HG03108 (cell line): ENCODE measurements around the gene EPN2.

Source experiments
- ATAC-seq: cut with Tn5 transposase; IDR thresholded peaks from one replicate; pipeline ENCODE4 v1.9.1; 2021; ENCODE audit warnings: moderate library complexity; ENCODE audit not compliant: unreplicated experiment

EPN2 gene

DNA sequence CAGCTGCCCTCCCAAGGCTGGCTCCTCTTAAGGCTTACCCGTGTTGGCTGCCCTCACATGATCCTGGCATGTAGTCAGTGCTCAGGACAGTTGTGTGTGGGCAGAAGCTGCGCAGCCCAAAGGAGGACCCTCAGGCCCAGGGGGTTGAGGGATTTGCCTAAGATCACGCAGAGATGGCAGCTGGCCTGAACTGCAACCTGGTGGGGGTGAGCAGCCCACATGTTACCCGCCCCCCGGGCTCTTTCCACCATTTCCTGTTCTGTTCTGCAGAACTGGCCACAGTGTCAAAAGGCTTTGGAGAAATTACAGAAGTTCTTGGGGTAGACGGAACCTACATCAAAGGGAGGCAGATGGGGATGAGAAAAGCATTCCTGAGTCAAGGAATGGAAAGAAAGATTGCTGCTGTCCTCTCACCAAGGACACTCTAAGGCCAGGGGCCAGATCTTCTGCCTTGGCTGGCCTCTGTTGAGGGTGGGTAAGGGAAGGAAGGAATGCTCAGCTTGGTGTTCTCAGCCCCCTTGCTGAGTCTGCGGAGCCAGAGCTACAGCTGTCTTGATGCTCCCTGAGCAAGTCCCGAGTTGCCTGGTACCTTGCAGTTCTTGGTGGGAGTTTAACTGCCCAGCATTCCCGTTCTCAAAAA, 53.0 kb downstream of the EPN2 start:
- no peak for ATAC-seq

DNA sequence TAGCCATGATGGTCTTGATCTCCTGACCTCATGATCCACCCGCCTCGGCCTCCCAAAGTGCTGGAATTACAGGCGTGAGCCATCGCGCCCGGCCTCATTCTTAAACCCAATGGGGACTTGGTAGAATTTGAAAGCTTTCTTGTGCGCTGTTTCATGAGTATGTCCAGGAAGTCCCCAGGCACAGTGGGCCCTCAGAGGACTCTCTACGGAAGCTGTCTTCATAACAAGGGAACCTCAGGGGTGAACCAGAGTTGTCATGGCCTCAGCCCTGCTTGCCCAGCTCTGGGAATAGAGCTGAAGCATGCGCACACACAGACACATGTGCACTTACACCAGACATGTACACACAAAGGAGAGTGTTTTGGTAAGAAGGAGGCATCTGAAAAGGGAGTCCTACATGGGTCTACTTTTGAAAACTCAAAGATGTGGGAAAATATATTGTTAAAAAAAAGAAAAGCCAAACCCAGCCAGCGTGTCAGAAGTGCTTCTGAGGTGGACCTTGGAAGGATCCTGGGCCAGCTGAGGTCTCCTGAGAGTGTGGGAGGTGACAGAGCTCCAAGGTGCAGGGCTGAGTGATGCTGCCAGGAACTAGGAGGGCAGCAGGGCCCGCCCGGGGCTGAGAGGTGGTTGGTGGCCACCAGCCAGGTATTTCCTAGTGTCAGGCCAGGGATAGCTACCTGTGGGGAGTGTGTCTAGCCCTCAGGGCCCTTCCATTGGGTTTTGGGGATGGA, 54.6 kb downstream of the EPN2 start:
- no peak for ATAC-seq

DNA sequence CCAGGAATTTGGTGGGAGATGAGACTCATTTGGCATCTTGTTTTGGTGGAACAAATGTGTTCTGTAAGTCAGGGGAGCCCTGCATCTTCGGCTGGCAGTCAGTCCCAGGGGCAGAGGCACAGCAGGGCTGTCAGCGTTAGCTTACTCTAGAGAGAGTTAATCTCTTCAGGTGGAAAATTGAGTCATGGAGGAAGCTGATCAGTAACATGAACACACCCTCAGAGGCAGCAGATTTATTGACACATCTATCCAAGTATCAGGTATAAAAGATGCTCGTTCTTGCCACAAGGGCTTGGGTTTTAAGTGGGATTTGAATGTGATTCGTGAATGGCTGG, 55.2 kb downstream of the EPN2 start:
- no peak for ATAC-seq

DNA sequence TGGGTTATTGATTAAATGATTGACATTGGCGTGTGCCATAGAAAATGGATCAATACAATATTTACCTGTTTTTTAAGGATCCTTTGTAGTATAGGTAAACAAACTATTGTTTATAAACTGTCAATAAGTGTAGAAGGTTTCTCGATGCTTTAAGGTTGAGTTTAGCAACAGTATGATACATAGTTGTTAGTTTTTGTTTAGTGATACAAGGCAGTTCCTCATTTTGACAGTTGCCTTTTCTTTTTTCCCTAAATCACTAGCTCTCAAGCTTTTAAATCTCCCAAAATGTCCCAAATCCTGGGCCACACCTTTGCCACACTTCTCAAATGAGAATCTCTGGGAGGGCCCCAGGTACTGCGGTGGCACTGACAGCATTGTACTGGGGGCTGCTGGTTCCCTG, 57.3 kb downstream of the EPN2 start:
- no peak for ATAC-seq

DNA sequence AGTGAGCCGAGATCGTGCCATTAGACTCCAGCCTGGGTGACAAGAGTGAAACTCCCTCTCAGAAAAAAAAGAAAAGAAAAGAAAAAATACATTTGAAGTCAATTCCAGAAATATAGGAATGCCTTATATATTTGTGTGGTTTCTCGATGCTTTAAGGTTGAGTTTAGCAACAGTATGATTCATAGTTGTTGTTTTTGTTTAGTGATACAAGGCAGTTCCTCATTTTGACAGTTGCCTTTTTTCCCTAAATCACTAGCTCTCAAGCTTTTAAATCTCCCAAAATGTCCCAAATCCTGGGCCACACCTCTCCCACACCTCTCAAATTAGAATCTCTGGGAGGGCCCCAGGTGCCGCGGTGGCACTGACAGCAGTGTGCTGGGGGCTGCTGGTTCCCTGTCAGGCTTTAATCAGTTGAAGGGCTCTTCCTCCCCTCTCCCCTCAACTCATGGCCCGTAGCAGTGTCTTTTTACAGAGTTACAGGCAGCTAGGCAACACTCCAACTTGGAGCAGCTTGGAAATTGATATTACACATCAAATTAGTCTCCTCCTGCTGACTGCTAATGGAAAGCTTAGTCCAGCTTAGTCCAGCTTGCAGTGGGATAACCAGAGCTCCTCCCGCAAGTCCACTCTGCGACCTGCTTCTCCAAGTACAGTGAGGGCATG, 58.4 kb downstream of the EPN2 start:
- ATAC-seq: no peak

DNA sequence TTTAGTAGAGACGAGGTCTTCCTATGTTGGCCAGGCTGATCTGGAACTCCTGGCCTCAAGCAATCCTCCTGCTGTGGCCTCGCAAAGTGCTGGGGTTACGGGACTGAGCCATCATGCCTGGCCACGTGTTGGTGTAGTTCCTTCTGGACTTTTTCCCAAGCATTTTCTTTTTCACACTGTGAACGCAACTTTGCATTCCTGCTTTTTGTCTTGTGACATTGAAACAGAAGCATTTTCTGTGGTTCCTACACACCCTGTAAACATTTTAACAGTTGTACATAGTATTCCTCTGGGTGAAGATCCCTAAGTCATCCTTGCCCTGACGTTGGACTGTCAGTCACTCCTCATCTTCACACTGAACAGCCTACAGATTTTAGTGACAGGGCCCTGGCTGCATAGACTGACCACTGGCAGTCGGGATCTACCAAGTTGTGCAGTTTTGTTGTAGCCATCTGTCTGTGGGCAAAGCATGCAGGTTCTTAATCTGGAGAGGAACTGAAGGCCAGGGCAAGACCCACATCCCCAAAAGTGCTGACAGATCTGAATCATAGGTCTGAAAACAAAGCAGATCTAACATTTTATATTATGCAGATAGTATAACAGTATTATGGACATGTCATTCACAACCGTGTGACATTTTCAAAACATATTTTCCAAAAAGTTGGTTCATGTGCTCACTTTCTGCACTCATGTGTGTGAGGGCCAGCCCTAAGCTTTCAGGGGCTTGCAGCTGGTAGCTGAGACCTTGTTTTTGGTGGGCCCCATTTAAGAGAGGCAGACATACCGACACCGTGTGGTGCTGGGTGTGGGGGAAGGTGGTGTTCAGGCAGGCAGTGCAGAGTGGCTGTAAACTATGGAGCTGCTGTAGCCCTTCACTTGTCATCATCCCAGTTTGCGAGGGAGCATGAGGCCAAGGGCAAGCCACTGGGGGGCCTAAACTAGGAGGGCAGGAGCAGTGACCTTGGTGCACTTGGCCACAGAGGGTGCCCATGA, 59.9 kb downstream of the EPN2 start:
- ATAC-seq: no peak

DNA sequence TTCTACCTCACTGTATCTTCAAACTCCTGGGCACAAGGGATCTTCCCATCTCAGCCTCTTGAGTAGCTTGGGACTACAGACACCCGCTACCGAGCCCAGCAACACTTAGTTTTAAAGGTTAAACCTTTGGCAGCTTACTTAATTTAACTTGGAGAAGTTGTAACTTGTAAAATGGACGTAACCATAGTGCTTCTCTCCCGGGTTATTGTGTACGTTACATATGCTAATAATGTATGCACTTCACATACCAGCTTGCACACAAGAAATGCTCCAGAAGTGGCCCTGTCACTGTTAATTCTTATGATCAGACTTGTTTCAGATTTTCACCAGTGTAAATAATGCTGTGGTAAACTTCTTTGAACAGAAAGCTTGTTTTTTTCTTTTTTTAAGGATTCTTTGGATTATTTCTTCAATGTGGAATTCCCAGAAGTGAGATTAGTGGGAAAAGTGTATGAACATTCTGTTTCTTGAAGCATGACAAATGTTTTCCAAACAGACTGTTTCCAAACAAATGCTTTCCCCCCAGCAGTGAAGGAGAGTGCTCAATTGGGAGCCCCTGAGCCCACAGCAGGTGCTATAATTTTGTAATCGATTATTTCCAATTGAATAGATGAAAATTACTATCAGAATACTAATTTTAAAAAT, 61.5 kb downstream of the EPN2 start:
- no peak for ATAC-seq

DNA sequence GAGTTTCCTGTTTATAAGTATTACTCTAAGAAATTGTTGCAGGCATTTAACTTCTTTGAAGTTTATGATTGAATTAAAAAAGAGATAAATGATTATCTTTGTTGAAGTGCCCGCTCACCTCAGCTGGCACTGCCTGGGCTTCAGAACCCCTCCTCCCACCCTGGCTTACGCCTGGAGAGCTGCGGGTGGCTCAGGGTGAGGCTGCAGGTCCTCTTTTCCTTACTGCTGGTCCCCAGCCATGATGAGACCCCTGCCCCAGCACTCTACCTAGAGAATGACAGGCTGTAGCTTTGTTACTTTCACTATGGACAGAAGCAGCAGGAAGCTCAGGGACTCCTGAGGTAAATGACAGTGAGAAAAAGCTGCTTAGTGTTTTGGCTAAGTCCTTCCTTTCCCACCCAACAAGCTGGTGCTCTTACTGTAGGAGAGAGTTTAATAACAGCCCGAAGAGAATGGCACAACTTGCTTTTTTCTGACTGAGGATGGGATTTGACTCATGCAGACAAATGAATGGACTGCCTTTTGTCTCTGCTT, 62.1 kb downstream of the EPN2 start:
- ATAC-seq: no peak

DNA sequence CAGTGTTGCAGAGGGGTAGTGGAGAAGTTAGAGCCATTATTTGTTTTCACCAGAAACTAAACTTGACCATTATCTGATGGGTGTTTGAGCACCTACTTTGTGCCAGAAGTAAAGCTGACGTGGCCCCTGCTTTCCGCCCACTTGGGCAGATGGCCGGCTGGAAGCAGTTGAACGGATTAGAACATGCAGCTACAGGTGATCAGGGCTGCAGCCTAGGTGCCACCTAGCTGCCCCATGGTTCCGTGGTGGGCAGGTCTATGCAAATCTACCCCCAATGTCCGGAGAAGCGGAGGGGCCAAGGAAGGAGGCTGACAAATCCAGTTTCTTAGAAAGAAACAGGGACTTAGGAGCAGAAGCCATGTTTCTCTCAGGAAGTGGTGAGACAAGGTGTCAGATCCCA, 62.7 kb downstream of the EPN2 start:
- ATAC-seq: no peak

DNA sequence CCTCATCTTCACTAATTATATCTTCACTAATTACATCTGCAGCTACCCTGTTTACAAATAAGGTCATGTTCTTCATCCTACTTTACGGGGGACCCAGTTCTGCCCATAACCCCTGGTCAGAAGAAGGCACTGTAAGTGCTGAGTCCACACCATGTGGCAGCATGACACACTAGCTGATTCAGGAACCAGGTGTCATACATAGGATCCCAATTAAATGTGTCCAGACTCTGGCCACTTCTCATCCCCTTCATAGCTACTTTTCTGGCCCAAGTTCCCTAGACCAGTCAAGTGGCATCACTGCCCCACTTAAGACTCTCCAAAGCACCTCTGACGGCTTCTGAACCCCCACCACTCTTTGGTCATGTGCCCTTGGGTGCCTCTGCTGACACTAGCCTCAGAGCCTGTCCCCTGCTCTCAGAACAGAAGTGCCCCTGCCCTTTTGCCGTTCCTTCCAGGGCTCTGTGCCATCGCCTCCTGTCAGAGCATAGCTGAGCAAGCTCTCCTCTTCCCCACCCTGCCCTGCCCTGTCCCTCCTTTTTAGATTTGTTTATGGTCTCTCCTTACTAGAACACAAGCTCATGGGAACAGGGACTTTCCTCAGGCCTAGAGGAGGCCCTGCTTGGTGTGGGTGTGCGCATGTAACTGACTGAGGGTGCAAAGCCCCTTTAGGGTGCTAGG, 64.2 kb downstream of the EPN2 start:
- no peak for ATAC-seq

DNA sequence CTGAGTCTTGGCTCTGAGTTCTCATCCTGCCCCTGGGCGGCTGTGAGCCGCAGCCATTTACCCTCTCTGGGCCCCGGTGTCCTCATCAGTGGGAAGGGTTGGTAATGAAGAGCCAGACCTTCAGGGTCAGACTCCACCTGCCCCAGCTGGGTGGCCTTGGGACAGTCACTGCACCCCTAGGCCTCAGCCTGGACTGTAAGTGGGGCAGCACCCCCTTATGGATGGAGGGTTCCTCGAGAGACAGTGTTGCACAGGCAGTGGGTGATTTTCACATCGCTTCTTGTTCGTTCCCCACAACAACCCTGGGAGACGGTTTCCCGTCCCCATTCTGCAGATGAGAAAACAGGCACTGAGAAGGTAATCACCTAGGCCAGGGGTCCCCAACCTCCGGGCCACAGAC, 64.8 kb downstream of the EPN2 start:
- ATAC-seq: no peak

DNA sequence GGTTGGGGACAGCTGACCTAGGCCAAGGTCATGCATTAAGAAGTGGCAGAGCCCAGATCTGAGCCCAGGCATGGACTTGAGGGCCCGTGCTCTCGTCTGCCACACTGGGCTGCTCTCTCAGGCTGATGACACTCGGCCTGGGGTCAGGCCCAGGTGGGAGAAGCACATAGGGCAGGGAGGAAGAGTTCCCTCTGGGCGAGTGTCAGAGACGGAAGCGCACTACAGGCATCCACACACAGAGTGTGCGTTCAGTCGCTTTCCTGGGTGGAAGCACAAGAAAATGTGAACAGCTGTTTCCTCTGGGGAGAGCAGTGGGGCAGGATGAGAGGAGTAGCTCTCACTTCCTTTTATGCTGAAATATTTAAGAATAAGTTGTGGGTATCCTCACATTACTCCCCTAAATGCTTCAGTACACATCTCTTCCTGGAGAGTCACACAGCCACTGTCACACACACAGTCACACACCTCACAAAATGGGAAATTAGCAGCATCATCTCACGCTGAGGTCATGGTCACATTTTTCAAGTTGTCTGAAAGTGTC, 65.7 kb downstream of the EPN2 start:
- no peak for ATAC-seq

DNA sequence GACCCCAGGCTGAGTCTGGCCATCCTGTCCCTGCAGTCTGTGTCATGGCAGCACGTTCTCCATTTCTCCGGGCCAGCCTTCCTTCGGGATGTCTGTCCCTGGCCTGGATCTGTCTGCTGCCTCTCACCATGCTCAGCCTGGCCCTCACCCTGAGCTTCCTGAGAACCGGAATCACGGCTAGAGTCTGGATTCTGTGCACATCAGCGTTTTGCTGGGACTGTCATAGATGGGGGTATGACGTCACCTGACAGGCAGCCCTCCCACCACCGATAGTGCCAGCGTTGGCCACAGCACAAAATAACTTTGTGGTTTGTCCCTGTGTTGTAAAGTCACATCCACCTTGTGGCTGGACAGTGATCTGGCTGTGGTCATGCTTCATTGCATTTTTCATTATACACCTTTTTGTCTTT, 66.2 kb downstream of the EPN2 start:
- no peak for ATAC-seq

DNA sequence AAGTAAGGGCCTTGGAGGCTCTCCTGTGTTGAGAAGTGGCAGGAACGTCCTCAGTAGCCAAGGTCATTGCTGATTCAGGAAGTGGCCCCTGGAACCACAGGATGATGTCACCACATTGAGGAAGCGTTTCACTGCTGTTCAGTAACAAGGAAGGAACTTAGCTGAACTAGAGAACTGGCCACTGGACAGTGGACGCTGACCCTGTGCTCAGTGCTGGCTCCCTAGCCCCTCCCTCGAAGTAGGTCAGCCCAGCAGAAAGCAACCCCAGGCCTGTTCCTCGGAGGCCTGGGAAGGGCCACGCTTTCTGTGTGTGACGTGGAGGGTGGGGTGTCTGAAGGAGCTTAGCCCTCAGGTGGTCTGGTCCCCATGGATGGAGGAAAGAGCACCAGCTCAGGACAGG, 67.0 kb downstream of the EPN2 start:
- ATAC-seq: no peak

DNA sequence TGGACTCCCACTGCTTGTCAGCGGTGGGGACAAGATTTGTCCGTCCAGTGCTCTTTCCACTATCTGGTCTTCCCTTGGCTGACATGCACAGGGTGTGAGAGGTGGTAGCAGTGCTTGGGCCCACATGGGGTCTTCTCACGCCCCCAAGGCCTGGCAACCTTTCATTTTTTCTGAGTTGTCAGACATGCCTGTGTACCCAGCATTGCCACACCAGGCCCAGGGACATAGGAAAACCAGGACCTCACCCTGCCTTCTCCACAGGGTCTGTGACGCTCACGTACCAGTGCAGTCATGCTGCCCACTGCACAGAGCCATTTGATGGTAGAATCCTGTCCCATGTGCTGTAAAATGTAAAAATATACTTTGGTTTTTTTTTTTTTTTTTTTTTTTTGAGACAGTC, 67.6 kb downstream of the EPN2 start:
- ATAC-seq: no peak

DNA sequence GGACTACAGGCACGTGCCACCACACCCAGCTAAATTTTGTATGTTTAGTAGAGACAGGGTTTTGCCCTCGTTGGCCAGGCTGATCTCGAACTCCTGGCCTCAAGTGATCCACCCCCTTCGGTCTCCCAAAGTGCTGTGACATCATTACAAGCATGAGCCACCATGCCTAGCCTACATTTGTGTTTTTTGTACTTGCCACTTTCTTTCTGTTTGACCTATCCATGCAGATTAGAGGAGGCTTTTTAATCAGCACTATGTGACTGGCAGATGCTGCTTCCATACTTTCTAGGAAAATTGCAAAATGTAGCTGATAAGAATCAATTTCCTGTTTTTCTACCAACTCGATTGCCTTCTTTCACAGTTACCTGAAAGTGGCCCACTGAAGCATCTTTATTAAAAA, 68.1 kb downstream of the EPN2 start:
- ATAC-seq: no peak

DNA sequence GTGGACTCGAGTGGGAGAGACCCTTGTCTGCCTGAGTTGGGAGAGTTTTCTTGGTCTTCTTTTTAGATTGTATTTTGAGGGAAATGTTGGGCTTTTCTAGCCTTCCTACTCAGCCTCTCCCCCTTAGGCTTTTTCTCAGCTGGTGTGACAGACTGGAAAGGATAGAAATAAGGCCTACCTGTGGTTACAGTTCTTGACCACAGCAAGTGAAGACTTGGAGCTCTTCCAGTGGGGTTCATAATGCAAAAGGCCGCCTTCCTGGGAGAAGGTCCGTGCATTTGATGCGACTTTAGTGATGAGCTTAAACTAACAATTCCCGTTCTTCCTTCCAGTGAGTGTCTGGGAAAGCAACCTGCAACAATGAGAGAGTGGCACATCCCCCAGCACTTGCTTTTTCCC, 68.6 kb downstream of the EPN2 start:
- no peak for ATAC-seq

DNA sequence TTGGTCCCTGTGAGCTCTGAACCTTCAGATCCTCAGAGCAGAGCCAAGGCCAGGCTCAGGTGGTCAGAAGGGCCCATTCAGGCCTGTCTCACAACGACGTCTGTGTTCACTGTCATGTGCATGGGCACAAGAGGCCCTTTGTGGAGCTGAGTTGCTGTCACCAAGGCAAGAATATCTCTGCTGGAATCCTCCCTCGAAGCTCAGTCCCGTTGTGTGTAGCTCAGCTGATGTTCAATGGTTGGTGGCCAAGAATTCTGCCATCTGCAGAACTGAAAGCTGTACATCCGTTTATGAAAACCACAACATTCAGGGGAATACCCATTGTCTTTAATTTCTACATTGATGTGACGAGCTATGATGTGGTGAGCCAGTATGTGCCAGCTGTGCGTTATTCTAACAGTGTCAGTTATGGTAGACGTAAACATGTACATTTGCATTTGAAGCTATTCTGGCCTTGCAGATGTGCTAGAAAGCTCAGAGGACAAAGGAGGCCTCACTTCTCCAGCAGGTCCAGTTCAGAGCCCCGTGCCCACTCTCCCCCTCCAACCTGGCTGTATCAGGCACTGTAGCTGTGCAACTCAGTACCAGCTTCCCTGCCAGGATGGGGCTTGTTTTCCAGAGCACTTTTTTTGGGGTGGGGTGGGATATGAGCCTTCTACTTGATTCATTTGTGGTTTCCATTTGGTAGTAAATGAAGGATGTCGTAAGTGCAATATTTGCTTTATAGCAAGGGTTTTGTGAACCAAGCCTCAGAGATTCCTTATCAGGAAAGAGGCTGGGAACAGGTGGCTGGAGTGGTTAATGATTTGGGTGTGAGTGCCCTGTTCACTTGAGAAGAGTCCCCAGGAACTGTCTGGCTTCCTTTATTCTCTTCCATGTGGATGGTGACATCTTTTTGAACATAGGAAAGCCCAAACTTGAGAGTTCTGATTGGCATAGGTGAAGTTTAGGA, 69.3 kb downstream of the EPN2 start:
- peak; percentile 73 for ATAC-seq

DNA sequence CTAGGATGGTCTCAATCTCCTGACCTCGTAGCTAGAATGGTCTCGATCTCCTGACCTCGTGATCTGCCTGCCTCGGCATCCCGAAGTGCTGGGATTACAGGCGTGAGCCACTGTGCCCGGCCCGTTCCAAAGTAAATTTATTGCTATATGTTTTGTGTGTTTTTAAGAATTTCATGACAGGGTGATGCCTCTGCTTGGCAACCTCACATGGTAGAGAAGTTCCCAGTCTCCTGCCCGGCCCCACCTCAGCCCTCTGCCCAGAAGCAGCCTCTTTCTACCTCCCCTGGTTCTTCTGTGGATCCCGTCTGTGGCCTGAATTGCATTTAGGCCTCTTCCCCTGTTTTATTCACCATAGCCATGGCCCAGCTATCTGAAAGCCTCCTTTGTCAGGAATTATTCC, 70.4 kb downstream of the EPN2 start:
- ATAC-seq: no peak
